ENCODE data around the gene YTHDC2.

DNA sequence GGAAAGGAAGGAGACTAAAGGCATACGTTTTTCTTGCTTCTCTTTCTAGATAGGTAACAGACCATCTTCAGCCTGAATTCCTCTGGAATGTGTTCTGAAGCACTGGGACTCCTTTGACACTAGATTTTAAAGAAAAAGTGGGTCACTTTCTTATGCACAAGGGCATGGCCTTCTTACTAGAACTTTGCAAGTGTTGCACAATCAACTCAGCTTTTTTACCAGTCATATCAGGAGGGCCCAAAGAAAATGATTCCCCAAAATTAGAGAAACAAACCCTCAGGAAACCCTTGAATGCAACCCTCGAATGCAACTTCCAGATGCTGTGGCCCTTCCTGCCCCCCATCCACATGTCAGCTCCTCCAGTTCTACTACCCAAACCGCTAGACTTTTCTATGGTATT, 93.9 kb downstream of the YTHDC2 start:
- TF ChIP-seq, protein P1, sequence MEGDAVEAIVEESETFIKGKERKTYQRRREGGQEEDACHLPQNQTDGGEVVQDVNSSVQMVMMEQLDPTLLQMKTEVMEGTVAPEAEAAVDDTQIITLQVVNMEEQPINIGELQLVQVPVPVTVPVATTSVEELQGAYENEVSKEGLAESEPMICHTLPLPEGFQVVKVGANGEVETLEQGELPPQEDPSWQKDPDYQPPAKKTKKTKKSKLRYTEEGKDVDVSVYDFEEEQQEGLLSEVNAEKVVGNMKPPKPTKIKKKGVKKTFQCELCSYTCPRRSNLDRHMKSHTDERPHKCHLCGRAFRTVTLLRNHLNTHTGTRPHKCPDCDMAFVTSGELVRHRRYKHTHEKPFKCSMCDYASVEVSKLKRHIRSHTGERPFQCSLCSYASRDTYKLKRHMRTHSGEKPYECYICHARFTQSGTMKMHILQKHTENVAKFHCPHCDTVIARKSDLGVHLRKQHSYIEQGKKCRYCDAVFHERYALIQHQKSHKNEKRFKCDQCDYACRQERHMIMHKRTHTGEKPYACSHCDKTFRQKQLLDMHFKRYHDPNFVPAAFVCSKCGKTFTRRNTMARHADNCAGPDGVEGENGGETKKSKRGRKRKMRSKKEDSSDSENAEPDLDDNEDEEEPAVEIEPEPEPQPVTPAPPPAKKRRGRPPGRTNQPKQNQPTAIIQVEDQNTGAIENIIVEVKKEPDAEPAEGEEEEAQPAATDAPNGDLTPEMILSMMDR (IDR thresholded peaks at IDR 0.05): no peak
- TF ChIP-seq POLR2AphosphoS5 (IDR thresholded peaks at IDR 0.05) (no peak), EP300 (IDR thresholded peaks at IDR 0.05) (no peak), POLR2A (IDR thresholded peaks at IDR 0.05) (no peak)
